ENCODE measurements around the gene NTRK3. TPM values are rescaled to one million over a fixed set of nuclear protein-coding genes. Genes with fewer than 3 reads are reported as not detected.

NTRK3 gene
- total and polyA plus RNA-seq, 2 of the 8 experiments (the other 6 are each of a cell fraction or from before 2014, with no cell fraction given) = 4.5 to 6.8 TPM

DNA sequence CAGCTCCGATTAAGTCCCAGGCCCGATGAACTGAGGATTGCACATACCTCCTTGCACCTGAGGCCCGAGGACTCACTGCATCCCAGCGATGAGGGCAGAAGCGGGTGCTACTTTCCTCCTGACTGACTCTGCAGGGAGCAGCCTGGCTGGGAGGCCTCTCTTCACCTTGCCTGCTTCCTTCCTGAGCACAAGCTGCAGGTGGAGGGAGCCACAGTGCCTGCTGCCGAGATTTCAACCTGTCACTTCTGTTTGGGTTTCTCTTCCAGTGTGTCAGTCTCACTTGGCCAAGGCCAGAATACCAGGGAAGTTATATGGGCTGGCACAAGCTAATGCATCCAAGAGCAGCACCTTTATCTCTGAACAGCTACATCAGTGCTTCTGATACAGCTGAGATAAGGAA lies 185.4 kb downstream of the NTRK3 start (continued):
- no peak for TF ChIP-seq CTBP2 (IDR thresholded peaks at IDR 0.05; ENCODE audit: borderline replicate concordance, insufficient read depth, insufficient read length, low read length)
- TF ChIP-seq, protein P1, sequence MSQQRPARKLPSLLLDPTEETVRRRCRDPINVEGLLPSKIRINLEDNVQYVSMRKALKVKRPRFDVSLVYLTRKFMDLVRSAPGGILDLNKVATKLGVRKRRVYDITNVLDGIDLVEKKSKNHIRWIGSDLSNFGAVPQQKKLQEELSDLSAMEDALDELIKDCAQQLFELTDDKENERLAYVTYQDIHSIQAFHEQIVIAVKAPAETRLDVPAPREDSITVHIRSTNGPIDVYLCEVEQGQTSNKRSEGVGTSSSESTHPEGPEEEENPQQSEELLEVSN (IDR thresholded peaks at IDR 0.05) = no peak
- TF ChIP-seq, protein P2, sequence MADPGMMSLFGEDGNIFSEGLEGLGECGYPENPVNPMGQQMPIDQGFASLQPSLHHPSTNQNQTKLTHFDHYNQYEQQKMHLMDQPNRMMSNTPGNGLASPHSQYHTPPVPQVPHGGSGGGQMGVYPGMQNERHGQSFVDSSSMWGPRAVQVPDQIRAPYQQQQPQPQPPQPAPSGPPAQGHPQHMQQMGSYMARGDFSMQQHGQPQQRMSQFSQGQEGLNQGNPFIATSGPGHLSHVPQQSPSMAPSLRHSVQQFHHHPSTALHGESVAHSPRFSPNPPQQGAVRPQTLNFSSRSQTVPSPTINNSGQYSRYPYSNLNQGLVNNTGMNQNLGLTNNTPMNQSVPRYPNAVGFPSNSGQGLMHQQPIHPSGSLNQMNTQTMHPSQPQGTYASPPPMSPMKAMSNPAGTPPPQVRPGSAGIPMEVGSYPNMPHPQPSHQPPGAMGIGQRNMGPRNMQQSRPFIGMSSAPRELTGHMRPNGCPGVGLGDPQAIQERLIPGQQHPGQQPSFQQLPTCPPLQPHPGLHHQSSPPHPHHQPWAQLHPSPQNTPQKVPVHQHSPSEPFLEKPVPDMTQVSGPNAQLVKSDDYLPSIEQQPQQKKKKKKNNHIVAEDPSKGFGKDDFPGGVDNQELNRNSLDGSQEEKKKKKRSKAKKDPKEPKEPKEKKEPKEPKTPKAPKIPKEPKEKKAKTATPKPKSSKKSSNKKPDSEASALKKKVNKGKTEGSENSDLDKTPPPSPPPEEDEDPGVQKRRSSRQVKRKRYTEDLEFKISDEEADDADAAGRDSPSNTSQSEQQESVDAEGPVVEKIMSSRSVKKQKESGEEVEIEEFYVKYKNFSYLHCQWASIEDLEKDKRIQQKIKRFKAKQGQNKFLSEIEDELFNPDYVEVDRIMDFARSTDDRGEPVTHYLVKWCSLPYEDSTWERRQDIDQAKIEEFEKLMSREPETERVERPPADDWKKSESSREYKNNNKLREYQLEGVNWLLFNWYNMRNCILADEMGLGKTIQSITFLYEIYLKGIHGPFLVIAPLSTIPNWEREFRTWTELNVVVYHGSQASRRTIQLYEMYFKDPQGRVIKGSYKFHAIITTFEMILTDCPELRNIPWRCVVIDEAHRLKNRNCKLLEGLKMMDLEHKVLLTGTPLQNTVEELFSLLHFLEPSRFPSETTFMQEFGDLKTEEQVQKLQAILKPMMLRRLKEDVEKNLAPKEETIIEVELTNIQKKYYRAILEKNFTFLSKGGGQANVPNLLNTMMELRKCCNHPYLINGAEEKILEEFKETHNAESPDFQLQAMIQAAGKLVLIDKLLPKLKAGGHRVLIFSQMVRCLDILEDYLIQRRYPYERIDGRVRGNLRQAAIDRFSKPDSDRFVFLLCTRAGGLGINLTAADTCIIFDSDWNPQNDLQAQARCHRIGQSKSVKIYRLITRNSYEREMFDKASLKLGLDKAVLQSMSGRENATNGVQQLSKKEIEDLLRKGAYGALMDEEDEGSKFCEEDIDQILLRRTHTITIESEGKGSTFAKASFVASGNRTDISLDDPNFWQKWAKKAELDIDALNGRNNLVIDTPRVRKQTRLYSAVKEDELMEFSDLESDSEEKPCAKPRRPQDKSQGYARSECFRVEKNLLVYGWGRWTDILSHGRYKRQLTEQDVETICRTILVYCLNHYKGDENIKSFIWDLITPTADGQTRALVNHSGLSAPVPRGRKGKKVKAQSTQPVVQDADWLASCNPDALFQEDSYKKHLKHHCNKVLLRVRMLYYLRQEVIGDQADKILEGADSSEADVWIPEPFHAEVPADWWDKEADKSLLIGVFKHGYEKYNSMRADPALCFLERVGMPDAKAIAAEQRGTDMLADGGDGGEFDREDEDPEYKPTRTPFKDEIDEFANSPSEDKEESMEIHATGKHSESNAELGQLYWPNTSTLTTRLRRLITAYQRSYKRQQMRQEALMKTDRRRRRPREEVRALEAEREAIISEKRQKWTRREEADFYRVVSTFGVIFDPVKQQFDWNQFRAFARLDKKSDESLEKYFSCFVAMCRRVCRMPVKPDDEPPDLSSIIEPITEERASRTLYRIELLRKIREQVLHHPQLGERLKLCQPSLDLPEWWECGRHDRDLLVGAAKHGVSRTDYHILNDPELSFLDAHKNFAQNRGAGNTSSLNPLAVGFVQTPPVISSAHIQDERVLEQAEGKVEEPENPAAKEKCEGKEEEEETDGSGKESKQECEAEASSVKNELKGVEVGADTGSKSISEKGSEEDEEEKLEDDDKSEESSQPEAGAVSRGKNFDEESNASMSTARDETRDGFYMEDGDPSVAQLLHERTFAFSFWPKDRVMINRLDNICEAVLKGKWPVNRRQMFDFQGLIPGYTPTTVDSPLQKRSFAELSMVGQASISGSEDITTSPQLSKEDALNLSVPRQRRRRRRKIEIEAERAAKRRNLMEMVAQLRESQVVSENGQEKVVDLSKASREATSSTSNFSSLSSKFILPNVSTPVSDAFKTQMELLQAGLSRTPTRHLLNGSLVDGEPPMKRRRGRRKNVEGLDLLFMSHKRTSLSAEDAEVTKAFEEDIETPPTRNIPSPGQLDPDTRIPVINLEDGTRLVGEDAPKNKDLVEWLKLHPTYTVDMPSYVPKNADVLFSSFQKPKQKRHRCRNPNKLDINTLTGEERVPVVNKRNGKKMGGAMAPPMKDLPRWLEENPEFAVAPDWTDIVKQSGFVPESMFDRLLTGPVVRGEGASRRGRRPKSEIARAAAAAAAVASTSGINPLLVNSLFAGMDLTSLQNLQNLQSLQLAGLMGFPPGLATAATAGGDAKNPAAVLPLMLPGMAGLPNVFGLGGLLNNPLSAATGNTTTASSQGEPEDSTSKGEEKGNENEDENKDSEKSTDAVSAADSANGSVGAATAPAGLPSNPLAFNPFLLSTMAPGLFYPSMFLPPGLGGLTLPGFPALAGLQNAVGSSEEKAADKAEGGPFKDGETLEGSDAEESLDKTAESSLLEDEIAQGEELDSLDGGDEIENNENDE (IDR thresholded peaks at IDR 0.05; ENCODE audit: insufficient replicate concordance, low read length) = no peak
- no peak for TF ChIP-seq SRF (IDR thresholded peaks at IDR 0.05; ENCODE audit: low read depth, low read length)
- no peak for TF ChIP-seq CBX5 (IDR thresholded peaks at IDR 0.05; ENCODE audit: low read depth, low read length)
- TF ChIP-seq CHD1 (IDR thresholded peaks at IDR 0.05; ENCODE audit: low read depth, low read length) = no peak
- TF ChIP-seq, protein P3, sequence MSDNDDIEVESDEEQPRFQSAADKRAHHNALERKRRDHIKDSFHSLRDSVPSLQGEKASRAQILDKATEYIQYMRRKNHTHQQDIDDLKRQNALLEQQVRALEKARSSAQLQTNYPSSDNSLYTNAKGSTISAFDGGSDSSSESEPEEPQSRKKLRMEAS (IDR thresholded peaks at IDR 0.05) = no peak
- no peak for TF ChIP-seq ASH2L (IDR thresholded peaks at IDR 0.05; ENCODE audit: low read length)
- TF ChIP-seq CBX8 (IDR thresholded peaks at IDR 0.05; ENCODE audit: borderline replicate concordance, low read depth, low read length) = no peak
- no peak for TF ChIP-seq YY1 (IDR thresholded peaks at IDR 0.05; ENCODE audit: low read depth, low read length)
